ENCODE results near the gene CD82.
"Not testable (repeated sequence)": the region's sequence is repeated elsewhere in the genome, so short reads cannot be mapped to it uniquely, and the experiment has no call there.

CD82 gene

DNA sequence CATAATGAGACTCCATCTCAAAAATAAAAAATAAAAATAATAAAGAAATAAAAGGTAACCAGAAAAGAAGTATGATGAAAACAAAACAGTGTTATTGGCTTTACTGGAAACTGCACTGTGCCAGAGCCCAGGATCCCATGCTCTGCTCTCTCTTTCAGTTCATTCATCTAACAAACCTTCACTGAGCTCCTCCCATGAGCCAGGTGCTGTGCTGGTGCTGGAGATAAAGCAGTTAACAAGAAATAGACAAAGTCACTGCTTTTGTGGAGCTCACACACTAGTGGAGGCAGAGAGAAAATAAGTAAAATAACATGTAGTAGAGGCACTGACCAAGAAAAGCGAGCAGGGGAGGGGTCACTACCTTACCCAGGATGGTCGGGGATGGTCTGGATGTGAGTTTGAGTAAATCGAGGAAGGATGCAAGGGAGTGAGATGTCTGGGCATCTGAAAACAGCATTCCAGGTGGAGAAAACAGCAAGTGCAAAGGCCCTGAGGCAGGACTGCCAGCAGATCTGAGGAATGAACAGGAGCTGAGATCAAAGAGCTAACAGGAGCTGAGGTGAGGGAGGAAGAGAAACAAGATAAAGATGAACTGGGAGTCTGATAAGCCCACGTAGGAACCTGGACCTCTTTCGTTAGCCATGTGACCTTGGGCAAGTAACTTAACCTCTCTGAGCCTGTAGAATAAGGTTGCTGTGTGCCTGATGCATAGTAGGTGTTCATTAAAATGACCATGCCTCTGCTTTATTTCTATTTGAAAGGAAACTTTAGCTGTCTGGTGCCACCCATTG, 31.3 kb upstream of the CD82 start:
- no peak for DNase-seq (ENCODE audit: low read depth)

DNA sequence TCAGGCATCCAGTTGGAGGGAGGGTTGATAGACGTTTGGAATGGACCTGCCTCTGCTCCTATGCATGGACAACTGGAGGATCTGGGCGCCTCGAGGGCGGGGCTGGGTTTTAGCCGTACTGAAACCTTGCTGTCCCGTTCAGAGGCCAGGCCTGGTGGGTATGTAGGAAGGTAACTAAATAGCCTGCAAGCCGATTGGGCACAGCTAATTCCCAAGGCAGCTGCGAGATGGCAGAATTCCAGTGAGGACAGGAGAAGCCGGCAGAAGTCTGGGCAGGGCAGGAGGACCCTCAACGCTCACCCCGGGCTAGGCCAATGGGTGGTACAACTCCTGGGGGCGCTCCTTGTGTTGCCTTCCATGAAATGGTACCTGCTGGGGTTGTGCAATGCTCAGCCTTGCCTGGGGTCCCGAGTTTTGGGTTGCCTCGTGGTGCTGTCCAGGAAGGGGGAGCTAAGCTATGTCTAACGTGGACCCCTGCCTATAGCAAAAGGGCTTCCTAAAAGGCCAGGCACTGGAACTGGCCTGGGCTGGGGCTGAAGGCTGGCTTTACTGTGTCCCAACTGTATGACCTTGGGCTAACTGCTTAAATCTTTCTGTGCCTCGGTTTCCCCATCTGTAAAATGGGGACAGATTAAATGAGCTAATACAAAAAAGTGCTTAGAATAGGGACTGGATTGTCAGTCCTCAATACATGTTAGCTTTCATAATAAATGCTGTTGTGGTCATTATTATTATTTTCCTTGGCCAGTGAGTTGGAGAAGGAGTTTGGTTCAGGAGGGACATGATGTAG, 30.1 kb upstream of the CD82 start:
- DNase-seq (ENCODE audit: low read depth): no peak

DNA sequence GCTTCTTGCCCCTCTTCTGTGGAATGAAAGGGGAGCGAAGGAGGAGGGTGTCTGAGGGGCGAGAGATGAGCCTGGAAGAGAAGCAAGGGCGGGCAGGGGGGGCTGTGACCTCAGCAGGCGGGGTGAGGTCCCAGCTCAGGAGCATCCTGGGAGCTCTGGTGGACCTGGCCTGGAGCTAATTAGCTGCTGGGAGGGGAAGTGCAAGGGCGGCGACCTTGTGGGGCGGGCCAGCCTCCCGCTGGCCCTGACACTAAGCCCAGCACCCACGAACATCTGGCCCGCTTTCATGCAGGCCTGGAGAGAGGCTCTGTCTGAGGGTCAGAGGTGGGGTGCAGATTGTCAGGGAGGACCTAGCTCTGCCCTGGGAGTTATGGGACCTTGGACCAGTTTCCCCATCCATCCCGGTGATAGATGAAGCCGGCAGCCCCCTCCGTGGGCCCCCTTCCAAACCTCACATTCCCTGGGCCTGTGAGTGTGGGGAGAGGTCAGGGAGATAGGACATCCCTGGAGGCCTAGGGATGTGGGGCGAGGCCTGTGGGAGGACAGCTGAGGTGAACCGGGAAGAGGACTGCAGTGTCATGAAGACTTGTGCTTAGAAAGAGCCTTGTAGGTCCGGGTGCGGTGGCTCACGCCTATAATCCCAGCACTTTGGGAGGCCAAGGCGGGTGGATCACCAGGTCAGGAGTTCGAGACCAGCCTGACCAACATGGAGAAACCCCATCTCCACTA, 28.5 kb upstream of the CD82 start:
- no peak for DNase-seq (ENCODE audit: low read depth)

DNA sequence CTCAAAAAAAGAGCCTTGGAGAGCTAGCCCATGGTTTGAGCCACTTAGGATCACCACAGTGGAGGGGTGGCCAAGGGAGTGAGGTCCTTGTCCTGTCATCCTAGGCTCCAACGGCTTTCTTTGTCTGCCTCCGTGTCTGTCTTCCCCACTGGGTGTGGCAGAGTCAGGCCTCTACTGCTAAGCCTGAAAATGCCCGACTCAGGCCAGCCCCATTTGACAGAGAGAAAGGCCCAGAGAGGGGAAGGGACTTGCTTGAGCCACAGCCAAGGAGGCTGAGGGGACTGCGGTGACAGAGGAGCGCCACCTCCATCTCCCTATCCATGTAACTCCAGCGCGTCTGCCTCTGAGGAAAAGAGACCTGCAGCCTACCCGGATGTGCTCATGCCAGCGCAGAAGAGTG, 27.8 kb upstream of the CD82 start:
- no peak for DNase-seq (ENCODE audit: low read depth)

DNA sequence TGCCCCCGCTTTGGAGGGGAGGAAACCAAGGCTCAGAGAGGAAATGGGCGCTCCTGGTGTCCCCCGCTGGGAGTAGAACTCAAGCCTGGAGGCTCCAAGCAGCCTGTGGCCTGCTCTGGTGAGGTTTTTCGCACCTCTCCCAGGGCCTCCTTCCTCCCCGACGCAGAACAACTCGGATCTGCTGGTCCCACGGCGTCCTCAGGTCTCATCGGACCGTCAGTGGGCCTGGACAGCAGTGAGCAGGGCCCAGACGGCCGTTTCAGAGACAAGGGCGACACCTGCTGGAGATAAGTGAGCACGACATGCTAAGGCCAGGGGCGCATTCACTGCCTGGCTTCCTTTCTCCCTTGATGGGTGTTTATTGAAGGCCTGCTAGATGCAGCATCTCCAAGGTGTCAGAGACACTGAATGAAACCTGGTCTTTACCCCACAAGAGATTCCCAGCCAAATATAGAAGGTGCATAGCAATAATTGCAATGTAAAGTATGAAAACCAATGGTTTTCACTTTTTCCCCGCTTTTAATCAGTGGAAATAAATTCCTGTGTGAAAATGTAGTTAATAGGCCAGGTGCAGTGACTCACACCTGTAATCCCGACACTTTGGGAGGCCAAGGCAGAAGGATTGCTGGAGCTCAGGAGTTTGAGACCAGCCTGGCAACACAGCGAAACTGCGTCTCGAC, 26.9 kb upstream of the CD82 start:
- peak; percentile 54 for DNase-seq (ENCODE audit: low read depth)

DNA sequence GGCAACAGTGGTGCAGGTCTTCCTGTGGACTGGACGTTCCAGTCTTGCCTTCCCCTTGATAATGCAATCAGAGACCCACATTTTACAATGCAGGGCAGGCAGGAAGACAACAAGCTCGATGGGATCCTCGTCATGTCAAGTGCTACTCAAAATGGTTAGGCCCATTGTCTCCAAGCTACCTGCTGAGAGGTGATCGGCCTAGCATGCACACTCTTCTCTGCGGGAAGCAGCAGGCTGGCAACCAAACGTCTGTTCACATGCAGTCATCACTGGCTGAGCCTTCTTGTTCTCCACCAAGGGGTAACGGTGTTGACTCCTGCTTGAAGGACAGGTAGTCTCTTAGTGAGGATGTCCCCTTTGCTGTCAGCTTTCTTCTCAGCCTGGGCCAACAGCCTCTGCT, 25.5 kb upstream of the CD82 start:
- no peak for DNase-seq (ENCODE audit: low read depth)

DNA sequence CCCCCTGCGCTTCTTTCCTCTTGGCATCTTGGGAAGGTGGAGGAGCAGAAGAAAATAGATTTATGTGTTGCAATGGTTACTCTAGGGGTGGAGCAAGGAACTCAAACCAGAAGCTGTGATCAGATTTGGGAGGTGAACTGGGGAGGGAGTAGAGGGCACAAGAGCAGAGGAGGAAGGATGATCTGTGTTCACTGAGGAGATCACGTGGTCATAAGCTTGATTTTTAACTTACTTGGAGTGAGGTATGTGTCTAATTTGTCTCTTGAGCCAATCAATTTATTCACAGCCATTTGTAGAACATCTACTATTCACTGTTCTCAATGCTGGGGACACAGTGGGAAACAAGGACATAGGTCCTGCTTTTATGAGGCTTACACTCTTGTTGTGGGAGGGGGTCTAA, 24.8 kb upstream of the CD82 start:
- DNase-seq (ENCODE audit: low read depth): no peak

DNA sequence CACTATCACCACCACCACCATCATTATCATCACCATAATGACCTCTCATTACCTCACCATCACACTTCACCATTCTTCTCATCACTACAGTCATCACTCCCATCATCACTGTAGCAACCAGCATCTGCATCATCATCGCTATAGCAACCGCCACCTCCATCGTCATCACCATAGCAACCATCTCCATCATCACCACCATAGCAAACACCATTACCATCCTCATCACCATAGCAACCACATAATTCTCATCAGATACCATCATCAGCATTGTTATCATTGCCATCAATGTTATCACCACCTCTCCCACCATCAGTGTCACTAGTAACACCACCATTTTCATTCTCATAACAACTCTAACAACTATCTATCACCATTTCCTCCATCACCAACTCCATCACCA, 23.1 kb upstream of the CD82 start:
- DNase-seq (ENCODE audit: low read depth): no peak

DNA sequence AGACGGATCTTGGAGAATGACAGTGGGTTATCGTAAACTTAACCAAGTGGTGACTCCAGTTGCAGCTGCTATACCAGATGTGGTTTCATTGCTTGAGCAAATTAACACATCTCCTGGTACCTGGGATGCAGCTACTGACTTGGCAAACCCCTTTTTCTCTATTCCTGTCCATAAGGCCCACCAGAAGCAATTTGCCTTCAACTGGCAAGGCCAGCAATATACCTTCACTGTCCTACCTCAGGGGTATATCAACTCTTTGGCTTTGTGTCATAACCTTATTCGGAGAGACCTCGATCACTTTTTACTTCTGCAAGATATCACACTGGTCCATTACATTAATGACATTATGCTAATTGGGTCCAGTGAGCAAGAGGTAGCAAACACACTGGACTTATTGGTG, 18.5 kb upstream of the CD82 start:
- not testable (repeated sequence) for DNase-seq (ENCODE audit: low read depth)

DNA sequence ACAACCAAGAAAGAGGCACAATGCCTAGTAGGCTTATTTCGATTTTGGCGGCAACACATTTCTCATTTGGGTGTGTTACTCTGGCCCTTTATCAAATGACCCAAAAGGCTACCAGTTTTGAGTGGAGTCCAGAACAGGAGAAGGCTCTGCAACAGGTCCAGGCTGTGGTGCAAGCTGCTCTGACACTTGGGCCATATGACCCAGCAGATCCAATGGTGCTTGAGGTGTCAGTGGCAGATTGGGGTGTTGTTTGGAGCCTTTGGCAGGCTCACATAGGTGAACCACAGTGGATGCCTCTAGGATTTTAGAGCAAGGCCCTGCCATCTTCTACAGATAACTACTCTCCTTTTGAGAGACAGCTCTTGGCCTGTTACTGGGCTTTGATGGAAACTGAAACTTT, 17.9 kb upstream of the CD82 start:
- not testable (repeated sequence) for DNase-seq (ENCODE audit: low read depth)

DNA sequence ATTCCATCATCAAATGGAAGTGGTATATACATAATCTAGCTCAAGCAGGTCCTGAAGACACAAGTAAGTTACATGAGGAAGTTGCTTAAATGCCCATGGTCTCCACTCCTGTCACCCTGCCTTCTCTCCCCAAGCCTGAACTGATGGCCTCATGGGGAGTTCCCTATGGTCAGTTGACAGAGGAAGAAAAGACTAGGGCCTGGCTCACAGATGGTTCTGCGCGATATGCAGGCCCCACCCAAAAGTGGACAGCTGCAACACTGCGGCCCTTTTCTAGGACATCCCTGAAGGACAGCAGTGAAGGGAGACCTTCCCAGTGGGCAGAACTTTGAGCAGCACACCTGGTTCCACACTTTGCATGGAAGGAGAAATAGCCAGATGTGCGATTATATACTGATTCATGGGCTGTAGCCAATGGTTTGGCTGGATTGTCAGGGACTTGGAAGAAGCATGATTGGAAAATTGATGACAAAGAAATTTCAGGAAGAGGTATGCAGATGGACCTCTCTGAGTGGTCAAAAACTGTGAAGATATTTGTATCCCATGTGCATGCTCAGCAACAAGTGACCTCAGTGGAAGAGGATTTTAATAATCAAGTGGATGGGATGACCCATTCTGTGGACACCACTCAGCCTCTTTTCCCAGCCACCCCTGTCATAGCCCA, 17.3 kb upstream of the CD82 start:
- no peak for DNase-seq (ENCODE audit: low read depth)

DNA sequence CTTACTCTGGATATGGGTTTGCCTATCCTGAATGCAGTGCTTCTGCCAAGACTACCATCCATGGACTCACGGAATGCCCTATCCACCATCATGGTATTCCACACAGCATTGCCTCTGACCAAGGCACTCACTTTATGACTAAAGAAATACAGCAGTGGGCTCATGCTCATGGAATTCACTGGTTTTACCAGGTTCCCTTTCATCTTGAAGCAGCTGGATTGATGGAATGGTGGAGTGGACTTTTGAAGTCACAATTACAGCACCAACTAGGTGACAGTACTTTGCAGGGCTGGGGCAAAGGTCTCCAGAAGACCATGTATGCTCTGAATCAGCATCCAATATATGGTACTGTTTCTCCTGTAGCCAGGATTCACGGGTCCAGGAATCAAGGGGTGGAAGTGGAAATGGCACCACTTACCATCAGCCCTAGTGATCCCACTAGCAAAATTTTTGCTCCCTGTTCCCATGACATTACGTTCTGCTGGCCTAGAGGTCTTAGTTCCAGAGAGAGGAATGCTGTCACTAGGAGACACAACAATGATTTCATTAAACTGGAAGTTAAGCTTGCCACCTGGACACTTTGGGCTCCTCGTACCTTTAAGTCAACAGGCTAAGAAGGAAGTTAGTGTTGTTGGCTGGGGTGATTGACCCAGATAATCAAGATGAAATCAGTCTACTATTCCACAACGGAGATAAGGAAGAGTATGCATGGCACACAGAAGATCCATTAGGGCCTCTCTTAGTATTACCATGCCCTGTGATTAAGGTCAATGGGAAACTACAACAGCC, 16.3 kb upstream of the CD82 start:
- not testable (repeated sequence) for DNase-seq (ENCODE audit: low read depth)

DNA sequence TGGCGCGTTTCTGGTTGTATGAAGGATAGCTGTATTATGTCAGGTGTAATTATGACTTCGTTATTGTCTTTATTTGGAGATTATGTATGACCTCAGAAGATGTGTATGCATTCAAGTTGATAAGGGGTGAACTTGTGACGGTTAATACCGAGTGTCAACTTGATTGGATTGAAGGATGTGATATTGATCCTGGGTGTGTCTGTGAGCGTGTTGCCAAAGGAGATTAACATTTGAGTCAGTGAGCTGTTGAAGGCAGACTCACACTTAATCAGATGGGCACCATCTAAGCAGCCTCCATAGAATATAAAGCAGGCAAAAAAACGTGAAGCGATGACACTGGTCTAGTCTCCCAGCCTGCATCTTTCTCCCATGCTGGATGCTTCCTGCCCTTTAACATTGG, 15.3 kb upstream of the CD82 start:
- DNase-seq (ENCODE audit: low read depth): no peak

DNA sequence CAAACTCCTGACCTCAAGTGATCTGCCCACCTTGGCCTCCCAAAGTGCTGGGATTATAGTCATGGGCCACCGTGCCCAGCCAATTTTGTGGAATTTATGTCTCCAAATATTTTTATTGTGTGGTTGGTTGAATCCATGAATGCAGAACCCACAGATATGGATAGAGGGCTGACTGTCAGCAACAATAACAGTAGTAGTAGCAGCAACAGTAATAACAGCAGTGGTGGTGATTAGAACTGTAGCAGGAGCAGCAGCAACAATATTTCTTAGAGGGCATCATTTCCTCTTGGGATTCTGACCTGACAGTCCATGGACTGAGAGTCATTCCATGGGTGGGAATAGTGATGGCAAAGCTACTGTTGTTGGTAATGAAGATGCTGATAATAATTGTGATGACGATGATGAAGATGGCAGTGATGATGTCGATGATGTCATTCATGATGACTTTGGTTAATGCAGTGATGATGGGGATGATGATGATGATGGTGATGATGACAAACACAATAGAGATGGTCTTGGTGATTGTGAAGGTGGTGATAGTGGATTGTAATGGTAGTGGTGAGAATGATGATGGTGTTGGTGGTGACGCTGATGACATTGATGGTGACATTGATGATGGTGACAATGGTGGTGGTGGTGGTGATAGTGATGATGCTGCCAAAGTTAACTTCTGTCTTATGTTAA, 13.9 kb upstream of the CD82 start:
- no peak for DNase-seq (ENCODE audit: low read depth)

DNA sequence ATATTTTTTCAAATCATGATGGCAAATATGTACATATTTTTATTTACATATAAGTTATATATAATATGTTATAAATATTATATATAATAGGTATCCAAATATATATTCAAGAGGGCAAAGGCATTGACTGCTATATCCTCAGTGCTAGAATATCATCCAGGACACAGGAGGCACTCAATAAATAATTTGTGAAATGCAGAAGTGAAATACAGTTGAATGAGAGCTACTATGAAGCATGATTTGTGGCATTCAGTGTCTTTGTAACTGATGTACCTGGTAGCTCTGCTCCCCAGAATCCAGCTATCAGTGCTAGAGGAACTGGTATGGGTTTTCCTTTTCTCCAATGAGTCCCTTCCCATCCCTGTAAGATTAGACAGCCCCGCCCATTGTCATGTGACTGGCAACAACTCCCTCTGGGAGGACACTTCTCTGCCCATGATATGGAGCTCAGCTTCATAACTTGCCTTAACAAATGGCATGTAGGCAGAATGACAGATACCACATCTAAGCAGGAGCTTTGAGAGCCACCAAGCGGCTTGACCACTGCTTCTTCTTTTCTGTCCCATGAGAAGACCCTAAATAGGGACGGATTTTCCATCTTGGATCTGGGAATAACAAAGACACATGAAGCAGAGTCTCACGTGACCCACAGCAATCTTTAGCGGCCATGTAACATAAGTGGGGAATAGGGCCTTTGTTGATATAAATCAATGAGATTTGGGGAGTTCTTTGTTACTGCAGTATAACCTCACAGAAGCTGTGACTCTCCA, 10.2 kb upstream of the CD82 start:
- no peak for DNase-seq (ENCODE audit: low read depth)

DNA sequence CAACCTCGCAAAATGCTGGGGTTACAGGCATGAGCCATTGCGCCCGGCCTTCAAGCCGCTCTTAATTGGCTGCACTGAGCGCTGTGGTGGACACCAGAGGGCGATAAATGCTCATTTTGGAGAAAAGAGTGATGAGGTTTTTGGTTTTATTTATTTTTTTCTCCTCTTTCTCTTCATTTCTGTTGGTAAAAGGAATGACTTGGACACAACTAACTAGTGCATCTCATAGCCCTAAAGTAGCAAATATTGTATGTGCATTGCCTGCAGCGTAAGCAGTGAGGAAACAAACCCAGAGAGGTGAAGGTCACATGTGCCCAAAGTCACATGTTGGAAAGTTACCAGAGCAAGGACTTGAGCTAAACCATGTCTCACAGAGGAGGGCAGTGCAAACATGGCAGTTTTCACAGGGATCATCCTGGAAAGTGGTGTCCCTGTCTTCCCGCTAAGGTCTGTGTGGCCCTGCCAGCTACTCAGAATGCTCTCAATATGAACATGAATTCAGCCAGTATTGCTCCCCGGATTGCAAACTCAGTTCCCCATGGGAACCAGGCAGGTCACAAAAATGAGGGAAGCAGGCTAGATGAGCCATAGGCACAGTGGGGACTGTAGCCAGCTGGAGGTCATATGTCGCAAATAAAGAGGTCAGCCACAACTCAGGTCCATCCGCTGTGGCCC, 8.6 kb upstream of the CD82 start:
- peak; percentile 45 for DNase-seq (ENCODE audit: low read depth)

DNA sequence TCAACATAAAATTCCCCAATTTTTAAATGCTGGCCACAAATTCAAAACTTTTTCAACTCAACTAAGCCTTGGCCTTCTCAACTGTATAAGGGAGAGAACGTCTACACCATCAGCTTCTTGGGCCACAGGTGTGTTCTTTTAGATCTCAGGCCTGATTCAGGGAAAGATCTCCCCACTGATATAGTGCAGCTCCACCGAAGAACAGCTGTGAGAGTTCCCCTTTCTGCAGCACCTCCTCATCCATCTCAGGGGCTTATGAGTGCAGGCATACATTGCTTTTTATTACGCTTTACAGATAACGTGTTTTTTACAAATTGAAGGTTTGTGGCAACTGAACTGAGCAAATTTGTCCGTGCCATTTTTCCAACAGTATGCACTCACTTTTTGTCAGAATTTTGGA, 8.0 kb upstream of the CD82 start:
- DNase-seq (ENCODE audit: low read depth): no peak

DNA sequence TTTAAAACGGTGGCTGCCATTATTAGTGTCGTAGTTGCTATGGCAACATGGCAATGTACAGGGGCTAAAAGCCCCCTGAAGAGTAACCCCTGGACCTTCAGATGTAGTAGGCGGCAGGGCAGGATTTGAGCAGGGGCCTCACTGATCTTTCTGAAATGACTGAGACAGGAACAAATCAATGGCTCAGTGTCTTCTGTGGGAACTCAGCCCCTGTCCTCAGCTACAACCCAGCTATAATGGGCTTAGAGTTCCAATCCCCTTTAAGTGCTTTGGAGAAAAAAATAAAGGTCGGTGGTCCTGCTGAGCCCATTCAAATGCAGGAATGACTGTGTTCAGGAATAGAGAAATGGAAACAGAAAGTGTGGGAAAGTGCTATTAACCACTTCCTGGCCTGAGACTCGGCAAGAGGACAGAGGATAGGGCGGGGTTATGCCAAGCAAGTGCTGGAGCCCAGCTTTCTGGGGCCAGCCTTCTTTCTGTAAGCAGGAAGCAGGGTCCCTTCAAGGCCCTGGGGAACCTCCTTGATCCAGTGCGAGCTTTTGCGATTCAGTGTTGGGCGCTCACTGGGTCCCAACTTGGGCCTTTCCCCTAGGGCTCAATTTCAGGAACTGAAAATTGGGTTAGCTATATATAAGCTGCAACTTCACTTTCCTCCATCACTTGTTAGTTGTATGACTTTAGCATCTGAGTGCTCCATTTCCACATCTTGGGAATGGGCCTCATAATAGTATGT, 6.1 kb upstream of the CD82 start:
- no peak for DNase-seq (ENCODE audit: low read depth)
